ENCODE data around the gene RSPH10B2.
A peak's percentile ranks its signal among the peaks of the same experiment; 100 is the strongest.
"Not testable (repeated sequence)": the region's sequence is repeated elsewhere in the genome, so short reads cannot be mapped to it uniquely, and the experiment has no call there.

RSPH10B2 gene

DNA sequence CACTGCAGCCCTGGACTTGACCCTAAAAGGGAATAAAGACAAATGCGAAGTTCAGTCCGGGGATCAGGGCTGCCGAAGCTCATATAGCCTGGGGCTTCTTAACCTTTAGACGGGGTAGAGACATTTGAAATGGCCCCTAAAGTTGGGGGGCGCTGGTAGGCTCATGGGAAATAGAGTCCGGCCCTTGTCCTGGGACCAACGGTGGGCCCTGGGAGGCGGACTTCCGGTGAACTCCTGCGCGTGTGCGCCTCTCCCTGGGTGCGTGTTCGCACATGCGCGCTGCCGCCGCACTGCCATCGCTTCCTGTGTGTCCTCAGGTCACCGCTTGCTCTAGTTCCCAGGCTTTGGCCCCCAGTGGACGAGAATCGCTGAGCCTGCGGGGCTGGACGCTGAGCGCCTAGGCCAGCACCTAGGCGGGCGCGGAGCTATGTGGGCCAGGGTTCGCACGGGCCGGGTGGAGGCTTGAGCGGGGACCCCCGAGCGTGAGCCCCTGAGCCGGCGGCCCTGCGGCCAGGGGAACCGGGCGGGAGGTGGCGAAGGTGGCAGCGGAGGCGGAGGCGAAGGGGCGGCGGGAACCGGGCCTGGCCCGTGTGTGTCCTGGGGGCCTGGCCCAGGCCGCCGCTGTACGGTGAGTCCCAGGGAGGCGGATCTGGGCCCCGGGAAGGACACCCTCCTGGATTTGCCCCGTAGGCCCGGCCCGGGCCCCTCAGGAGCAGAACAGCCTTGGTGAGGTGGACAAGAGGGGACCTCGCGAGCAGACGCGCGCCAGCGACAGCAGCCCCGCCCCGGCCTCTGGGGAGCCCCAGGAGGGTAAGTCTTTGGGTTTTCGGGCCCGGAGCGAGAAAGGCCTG, 24.2 kb upstream of the RSPH10B2 start:
- in situ Hi-C loops (cut with HindIII; ENCODE audit: low pct_unique_long_range_greater_than_20kb, low sequenced_read_pairs) = no loop called here
- peak; percentile 78 to 84 for DNase-seq (ENCODE audit: low read depth in 1 of 2, low spot score in 1 of 2)

DNA sequence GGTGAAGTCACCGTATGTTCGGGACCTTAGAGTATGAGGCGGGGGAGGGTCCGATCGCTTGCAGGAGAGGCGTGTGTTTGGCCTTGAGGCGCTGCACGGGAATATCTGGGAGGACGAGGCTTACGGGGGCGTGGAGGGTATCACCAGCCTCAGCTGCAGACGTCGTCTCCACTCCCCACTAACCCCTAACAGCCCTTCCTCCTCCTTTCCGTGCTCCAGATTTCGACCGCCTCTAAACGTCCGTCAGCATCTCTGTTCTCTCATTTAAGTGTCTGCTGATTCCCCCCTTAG, 23.6 kb upstream of the RSPH10B2 start:
- in situ Hi-C loops (cut with HindIII; ENCODE audit: low pct_unique_long_range_greater_than_20kb, low sequenced_read_pairs) = no loop called here
- no peak for TF ChIP-seq JUND (IDR thresholded peaks at IDR 0.05; ENCODE audit: low read depth)
- no peak for DNase-seq (ENCODE audit: low read depth in 1 of 2, low spot score in 1 of 2)

More for the DNA sequence above, 24.2 kb upstream of the RSPH10B2 start:
- TF ChIP-seq JUND (IDR thresholded peaks at IDR 0.05; ENCODE audit: low read depth) = no peak

DNA sequence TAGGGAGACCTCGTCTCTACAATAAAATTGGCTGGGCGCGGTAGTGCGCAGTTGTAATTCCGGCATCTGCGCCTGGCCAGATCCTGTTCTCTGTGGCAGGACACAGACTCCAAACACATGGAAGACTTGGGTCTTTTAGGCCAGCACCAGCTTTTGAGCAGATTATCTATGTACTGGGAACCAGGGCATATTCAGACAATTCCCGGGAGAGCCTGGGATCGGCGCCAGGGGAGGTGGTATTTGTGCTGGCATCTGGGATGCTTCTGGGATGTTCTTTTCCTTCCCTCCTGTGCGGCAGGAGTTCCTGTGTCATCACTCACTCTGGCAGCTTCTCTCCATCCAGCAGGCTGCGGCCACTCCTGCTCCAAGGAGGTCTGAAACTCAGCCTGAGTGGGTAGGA, 15.5 kb upstream of the RSPH10B2 start:
- DNase-seq (ENCODE audit: low read depth in 1 of 2, low spot score in 1 of 2); in situ Hi-C loops (cut with HindIII; ENCODE audit: low pct_unique_long_range_greater_than_20kb, low sequenced_read_pairs): not testable (repeated sequence)

DNA sequence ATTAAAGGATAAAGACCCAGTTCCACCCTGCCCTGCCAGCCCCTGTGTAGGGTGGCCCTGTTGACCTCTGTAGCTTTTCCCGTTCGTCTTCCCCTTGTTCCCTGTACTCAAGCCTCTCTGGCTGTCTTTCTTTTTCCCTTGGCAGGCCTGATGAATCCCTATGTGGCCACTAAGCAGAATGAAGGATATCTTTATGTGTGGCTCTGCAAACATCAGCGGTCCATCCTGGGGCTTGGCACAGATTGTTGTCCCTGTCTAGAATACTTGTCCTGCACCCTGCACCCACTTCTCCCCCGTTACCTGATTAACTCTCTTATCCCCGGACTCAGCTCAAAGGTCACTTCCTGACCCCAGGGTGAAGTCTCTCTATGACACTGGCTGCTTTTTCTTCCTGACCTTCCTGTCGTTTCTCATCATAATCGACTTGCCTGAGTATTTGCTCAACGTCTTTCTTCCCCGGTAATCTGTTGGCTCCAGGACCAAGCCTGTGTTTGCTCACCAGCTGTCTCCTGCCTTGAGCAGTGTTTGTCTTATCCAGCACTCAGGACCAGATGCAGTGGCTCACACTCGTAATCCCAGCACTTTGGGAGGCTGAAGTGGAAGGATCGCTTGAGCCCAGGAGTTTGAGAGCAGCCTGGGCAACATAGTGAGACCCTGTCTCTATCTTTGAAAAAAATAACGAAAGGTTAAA, 9.3 kb upstream of the RSPH10B2 start:
- in situ Hi-C loops (cut with HindIII; ENCODE audit: low pct_unique_long_range_greater_than_20kb, low sequenced_read_pairs); DNase-seq (ENCODE audit: low read depth in 1 of 2, low spot score in 1 of 2): not testable (repeated sequence)

DNA sequence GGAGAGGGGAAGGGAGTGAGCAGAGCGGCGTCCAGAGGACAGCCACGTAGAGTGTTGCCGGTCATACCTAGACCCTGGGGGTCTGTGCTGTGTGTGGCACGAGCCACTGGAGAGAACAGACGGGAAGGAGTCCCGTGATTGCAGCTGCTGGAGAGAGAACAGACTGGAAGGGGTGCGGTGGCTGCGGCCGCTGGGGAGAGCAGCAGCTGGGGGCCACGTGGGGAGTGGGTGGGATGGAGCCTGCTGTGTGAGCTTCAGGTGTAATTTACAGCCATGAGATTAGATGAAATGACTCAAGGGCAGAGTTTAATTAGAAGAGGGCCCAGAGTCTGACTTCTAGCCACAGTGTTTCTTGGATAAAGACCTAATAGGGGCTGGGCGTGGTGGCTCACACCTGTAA, 4.6 kb upstream of the RSPH10B2 start:
- in situ Hi-C loops (cut with HindIII; ENCODE audit: low pct_unique_long_range_greater_than_20kb, low sequenced_read_pairs) = not testable (repeated sequence)

DNA sequence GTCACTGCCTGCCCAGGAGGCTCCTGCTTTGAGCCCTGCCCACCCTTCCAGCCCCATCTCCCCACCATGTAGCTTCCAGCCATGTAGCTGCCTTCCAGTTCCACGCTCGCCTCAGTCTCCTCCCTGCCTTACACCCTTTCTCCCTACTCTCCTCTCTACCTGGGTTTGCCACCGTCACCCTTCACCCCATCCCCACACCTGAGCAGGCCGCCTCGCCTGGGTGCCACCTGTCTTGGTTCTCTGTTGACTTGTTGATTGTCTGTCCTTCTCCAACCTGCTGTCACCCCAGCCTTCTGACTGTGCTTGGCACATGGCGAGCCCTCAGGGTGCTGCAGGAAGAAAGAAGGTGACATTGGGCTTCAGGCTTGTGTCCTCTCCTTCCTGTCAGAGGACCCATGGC, 3.7 kb upstream of the RSPH10B2 start:
- DNase-seq (ENCODE audit: low read depth in 1 of 2, low spot score in 1 of 2); in situ Hi-C loops (cut with HindIII; ENCODE audit: low pct_unique_long_range_greater_than_20kb, low sequenced_read_pairs): not testable (repeated sequence)

More for the DNA sequence above, 4.6 kb upstream of the RSPH10B2 start:
- not testable (repeated sequence) for DNase-seq (ENCODE audit: low read depth in 1 of 2, low spot score in 1 of 2)

DNA sequence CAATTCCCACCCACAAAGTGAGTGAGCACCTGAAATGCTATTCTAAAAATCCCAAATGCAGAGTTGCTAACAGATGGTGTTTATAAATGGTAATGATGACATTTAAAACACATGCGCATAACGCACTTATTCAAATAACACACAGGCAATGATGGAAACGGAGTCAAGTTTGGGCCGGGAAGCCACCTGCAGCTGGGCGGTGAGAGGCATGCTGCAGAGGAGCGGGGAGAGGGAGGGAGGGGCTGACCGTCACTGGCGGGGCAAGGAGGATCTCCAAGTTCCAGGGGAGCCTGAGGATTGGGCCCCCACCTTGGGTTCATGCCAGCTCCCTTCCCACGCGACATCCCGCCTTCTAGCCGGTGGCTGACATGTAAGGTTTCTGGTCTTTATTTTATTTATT, 7.3 kb downstream of the RSPH10B2 start:
- DNase-seq (ENCODE audit: low read depth in 1 of 2, low spot score in 1 of 2); in situ Hi-C loops (cut with HindIII; ENCODE audit: low pct_unique_long_range_greater_than_20kb, low sequenced_read_pairs): not testable (repeated sequence)

DNA sequence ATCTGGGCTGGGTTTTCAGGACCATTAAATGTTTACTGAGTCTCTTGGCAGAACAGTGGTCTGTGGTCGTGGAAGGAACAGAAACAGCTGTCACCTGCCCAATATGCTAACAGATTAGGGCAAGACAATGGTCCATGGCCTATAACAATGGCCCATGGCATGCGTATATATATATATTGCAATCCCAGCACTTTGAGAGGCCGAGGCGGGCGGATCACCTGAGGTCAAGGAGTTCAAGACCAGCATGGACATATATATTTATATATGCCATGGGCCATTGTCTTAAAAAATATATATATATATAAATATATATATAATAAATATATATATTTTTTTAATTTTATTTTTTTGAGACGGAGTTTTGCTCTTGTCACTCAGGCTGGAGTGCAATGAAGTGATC, 27.7 kb downstream of the RSPH10B2 start:
- in situ Hi-C loops (cut with HindIII; ENCODE audit: low pct_unique_long_range_greater_than_20kb, low sequenced_read_pairs); DNase-seq (ENCODE audit: low read depth in 1 of 2, low spot score in 1 of 2): not testable (repeated sequence)

DNA sequence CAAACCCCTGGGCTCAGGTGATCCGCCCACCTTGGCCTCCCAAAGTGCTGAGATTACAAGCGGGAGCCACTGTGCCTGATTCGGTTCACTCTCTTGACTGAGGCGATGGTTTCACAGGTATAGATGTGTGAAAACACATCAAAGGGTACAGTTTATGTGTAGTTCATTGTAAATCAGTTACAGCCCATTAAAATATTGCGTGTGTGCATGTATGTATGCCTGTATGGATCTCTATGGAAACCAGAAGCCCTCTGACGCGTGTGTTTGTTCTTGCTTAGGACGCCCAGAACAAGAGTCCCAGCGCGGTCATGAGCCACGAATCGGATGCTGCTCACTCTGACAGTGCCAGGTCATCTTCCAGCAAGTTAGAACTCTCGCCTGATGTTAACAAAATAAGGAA, 35.5 kb downstream of the RSPH10B2 start:
- in situ Hi-C loops (cut with HindIII; ENCODE audit: low pct_unique_long_range_greater_than_20kb, low sequenced_read_pairs); DNase-seq (ENCODE audit: low read depth in 1 of 2, low spot score in 1 of 2): not testable (repeated sequence)

DNA sequence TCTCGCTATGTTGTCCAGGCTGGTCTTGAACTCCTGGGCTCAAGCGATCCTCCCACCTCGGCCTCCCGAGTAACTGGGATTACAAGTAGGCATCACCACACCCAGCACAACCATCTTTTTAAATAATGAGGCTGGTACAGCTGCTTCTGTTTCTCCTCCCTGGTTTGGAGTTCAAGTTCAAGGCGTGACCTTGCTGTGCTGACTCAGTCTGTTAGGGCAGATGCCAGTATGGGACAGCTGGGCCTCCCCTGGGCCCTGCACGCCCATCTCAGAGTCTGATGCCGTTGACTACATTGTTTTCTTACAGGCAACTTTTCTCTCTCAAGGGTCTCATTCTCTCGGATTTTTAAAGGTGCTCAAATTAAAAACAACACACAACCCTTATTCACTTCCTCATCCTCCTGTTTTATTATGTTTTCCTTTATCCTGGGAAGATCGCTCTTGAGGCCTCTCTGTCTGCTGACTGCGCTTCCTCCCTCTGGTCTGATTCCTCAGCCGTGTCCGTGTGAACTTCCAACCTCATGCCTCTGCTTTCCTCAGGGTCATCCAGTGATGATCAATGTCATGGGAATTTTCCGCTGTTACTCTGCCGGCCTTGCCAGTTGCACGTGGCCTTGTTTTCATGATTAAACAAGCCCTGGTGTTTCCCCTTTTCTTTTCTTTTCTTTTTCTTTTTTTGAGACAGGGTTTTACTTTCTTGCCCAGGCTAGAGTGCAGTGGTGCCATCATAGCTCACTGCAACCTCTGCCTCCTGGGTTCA, 38.4 kb downstream of the RSPH10B2 start:
- in situ Hi-C loops (cut with HindIII; ENCODE audit: low pct_unique_long_range_greater_than_20kb, low sequenced_read_pairs); DNase-seq (ENCODE audit: low read depth in 1 of 2, low spot score in 1 of 2): not testable (repeated sequence)

DNA sequence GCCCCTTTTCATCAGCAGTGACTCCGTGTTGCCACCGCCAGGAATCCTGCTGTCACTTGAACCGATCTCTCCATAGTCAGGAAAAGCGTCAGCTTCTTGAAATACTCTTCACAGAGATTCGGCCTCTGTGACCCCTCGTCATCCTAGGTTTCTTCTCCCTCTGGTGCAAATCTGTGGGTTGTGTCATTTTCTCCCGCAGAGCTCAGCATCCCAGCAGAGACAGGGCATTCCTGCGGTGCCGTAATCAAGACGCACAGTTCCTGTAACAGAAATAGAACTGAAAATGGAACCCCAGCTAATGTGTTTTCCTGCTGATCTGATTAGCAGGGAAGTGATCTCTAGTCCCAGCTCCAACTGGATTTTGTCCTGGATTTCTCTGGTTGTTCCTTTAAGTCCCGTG, 40.4 kb downstream of the RSPH10B2 start:
- DNase-seq (ENCODE audit: low read depth in 1 of 2, low spot score in 1 of 2); in situ Hi-C loops (cut with HindIII; ENCODE audit: low pct_unique_long_range_greater_than_20kb, low sequenced_read_pairs): not testable (repeated sequence)

DNA sequence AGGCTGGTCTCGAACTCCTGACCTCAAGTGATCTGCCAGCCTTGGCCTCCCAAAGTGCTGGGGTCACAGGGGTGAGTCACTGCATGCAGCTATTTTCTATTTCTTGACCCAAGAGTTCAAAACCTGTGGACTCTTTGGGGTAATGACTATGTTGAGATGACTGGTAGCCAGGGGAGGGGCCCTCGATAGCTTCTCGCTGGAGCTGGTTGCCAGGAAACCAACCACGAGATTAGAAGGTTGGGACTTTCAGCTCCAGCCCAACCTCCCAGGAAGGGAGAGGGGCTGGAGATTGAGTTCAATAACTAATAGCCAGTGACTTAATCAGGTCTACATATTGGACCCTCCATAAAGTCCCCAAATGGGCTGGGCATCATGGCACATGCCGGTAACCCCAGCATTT, 43.3 kb downstream of the RSPH10B2 start:
- in situ Hi-C loops (cut with HindIII; ENCODE audit: low pct_unique_long_range_greater_than_20kb, low sequenced_read_pairs); DNase-seq (ENCODE audit: low read depth in 1 of 2, low spot score in 1 of 2): not testable (repeated sequence)

DNA sequence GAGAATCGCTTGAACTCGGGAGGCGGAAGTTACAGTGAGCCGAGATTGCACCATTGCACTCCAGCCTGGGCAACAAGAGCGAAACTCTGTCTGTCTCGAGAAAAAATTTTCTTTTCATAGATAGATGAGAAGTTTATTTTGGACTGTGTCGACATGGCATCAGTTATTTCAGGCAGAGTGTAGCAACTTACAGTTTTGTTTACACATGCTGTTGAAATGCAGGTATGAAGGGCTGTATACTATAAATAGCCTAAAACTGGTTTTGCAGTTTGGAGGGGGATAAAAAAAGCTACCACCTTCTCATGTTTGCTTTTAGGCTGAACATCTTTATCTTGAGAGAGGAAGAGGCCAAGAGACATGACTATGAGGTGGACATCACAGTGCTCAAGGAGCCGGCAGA, 44.1 kb downstream of the RSPH10B2 start:
- DNase-seq (ENCODE audit: low read depth in 1 of 2, low spot score in 1 of 2); in situ Hi-C loops (cut with HindIII; ENCODE audit: low pct_unique_long_range_greater_than_20kb, low sequenced_read_pairs): not testable (repeated sequence)

DNA sequence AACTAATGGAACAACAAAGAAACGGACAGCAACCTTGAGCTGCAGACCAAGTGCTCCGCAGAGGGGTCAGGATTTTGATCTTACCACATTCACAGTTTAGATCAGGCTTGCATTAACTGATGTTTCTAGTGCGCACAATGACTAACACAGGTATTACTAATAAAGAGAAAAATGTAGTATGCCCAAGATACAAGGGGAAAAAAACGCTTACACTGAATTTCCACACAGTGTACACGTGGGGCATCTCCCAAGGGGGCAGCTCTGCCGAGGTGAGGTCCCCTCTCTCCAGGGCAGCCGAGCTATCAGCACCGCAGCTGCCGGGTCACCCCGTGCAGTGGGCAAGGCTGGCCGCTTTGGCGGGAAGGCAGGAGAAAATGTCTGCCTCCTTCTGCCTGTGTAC, 46.0 kb downstream of the RSPH10B2 start:
- in situ Hi-C loops (cut with HindIII; ENCODE audit: low pct_unique_long_range_greater_than_20kb, low sequenced_read_pairs); DNase-seq (ENCODE audit: low read depth in 1 of 2, low spot score in 1 of 2): not testable (repeated sequence)

DNA sequence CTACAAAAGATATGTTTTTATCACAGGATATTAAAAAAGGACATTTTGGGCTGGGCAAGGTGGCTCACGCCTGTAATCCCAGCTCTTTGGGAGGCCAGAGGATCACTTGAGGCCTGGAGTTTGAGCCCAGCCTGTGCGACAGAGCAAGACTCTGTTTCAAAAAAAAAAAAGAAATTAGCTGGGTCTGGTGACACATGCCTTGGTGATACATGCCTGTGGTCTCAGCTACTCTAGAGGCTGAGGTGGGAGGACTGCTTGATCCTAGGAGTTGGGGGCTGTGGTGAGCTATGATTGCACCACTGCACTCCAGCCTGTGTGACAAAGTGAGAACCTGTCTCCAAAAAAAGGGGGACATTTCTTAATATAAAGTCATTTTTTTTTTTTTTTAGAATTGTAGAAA, 46.4 kb downstream of the RSPH10B2 start:
- in situ Hi-C loops (cut with HindIII; ENCODE audit: low pct_unique_long_range_greater_than_20kb, low sequenced_read_pairs); DNase-seq (ENCODE audit: low read depth in 1 of 2, low spot score in 1 of 2): not testable (repeated sequence)

DNA sequence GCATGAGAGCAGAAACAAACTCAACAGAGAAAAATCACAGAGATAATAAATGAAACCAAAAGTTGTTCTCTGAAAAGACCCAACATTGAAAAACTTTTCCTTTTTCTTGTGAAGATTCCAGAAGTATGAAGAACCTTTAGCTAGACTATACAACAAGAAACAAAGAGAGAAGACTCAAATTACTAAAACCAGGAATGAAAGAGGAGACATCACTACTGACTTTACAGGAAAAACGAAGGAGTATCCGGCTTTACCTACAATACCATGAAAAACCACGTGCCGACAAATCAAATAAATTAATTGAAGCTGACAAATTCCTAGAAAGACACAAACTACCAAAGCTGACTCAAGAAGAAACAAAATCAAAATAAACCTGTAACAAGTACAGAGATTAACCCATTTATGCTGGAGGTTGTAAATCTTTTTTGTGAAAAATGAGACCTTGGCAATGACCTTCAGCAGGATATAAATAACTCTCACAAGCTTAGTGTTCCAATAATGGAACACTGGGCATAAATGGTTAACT, 53.6 kb downstream of the RSPH10B2 start:
- in situ Hi-C loops (cut with HindIII; ENCODE audit: low pct_unique_long_range_greater_than_20kb, low sequenced_read_pairs); DNase-seq (ENCODE audit: low read depth in 1 of 2, low spot score in 1 of 2): not testable (repeated sequence)

DNA sequence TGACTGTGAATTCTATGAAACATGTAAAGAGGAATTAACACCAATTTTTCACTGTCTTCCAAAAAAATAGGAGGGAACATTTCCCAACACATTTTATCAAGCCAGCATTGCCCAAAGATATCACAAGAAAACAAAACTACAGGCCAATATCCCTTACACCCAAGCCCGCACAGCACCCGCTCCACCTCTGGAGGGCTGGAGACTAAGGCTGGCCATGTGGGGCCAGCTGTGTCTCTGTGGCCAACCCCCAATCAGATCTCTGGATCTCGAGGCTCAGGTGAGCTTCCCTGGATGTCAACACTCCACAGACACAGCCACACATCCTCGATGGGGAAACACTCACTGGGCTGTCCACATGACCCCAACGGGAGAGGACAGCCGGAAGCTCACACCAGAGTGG, 54.1 kb downstream of the RSPH10B2 start:
- in situ Hi-C loops (cut with HindIII; ENCODE audit: low pct_unique_long_range_greater_than_20kb, low sequenced_read_pairs); DNase-seq (ENCODE audit: low read depth in 1 of 2, low spot score in 1 of 2): not testable (repeated sequence)

DNA sequence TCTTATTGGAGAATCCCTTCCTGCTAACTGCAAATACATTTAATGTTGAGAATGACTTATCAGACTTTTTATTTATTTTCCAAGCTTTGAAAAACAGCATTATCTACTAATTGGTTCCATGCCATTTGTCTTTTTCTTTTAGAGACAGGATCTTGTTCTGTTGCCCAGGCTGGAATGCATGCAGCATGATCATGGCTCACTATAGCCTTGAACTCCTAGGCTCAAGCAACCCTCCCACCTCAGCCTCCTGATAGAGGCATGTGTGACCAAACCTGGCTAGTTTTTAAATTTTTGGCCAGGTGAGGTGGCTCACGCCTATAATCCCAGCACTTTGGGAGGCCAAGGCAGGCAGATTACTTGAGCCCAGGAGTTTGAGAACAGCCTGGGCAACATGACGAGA, 59.1 kb downstream of the RSPH10B2 start:
- DNase-seq (ENCODE audit: low read depth in 1 of 2, low spot score in 1 of 2); in situ Hi-C loops (cut with HindIII; ENCODE audit: low pct_unique_long_range_greater_than_20kb, low sequenced_read_pairs): not testable (repeated sequence)
